Measurements from ENCODE around the gene SFTPA2.
"Not testable (repeated sequence)": the region's sequence is repeated elsewhere in the genome, so short reads cannot be mapped to it uniquely, and the experiment has no call there.

Gene SFTPA2

GRCh38 chr10:79560160-79560709 lies at the start of gene SFTPA2:
Gene SFTPA2 (minus strand): TSS chr10:79560407. CDS start chr10:79559483, 924 bp downstream.
- peak; percentile 84 for DNase-seq

GRCh38 chr10:79608505-79609375 lies 48.5 kb upstream of the SFTPA2 start:
- DNase-seq, result peak; percentile 63

- no peak for DNase-seq
Observed at GRCh38 chr10:79605308-79605707, 45.1 kb upstream of the SFTPA2 start.

GRCh38 chr10:79604294-79604693 lies 44.1 kb upstream of the SFTPA2 start:
- no peak for DNase-seq

GRCh38 chr10:79602953-79603352 lies 42.7 kb upstream of the SFTPA2 start:
- DNase-seq, result no peak

GRCh38 chr10:79601939-79602338 lies 41.7 kb upstream of the SFTPA2 start:
- DNase-seq, result no peak

- not testable (repeated sequence) for DNase-seq
Observed at GRCh38 chr10:79599644-79600043, 39.4 kb upstream of the SFTPA2 start.

- DNase-seq, result no peak
Observed at GRCh38 chr10:79595510-79595909, 35.3 kb upstream of the SFTPA2 start.

GRCh38 chr10:79594565-79594964 lies 34.4 kb upstream of the SFTPA2 start:
- not testable (repeated sequence) for DNase-seq

GRCh38 chr10:79593377-79593776 lies 33.2 kb upstream of the SFTPA2 start:
- DNase-seq, result no peak

- no peak for DNase-seq
Observed at GRCh38 chr10:79588800-79589199, 28.6 kb upstream of the SFTPA2 start.

- peak; percentile 44 for DNase-seq
Observed at GRCh38 chr10:79586933-79587332, 26.7 kb upstream of the SFTPA2 start.

GRCh38 chr10:79585870-79586527 lies 25.8 kb upstream of the SFTPA2 start:
- peak; percentile 8 for DNase-seq

- no peak for DNase-seq
Observed at GRCh38 chr10:79583488-79584024, 23.3 kb upstream of the SFTPA2 start.

- DNase-seq, result not testable (repeated sequence)
Observed at GRCh38 chr10:79582954-79583353, 22.7 kb upstream of the SFTPA2 start.

GRCh38 chr10:79582096-79582495 lies 21.9 kb upstream of the SFTPA2 start:
- no peak for DNase-seq

- no peak for DNase-seq
Observed at GRCh38 chr10:79581044-79581443, 20.8 kb upstream of the SFTPA2 start.

GRCh38 chr10:79579361-79579760 lies 19.2 kb upstream of the SFTPA2 start:
- DNase-seq, result no peak

- peak; percentile 45 for DNase-seq
Observed at GRCh38 chr10:79570624-79571023, 10.4 kb upstream of the SFTPA2 start.

- DNase-seq, result no peak
Observed at GRCh38 chr10:79563426-79563825, 3.2 kb upstream of the SFTPA2 start.

- DNase-seq, result peak; percentile 89
Observed at GRCh38 chr10:79562135-79562756, 2.0 kb upstream of the SFTPA2 start.

GRCh38 chr10:79561257-79561656 lies 1.1 kb upstream of the SFTPA2 start:
- no peak for DNase-seq

GRCh38 chr10:79559726-79560125 lies 481 bp downstream of the SFTPA2 start:
- peak; percentile 85 for DNase-seq
